ENCODE measurements around the gene SGCD. TPM values are rescaled to one million over a fixed set of nuclear protein-coding genes. Genes with fewer than 3 reads are reported as not detected.

The SGCD gene
- total and polyA plus RNA-seq, 2 experiments from 2014 or later = 0.77 to 1.3 TPM

- no peak for DNase-seq (ENCODE audit: low read depth in 1 of 2, low spot score in 1 of 2)
- no peak overlapping the region for H3K4me3 ChIP-seq
- no peaks in the 10 kb centered on the region for H3K4me1 ChIP-seq (ENCODE audit: low read depth)
- H3K27ac ChIP-seq = no peak overlapping the region
- TF ChIP-seq, protein P1, sequence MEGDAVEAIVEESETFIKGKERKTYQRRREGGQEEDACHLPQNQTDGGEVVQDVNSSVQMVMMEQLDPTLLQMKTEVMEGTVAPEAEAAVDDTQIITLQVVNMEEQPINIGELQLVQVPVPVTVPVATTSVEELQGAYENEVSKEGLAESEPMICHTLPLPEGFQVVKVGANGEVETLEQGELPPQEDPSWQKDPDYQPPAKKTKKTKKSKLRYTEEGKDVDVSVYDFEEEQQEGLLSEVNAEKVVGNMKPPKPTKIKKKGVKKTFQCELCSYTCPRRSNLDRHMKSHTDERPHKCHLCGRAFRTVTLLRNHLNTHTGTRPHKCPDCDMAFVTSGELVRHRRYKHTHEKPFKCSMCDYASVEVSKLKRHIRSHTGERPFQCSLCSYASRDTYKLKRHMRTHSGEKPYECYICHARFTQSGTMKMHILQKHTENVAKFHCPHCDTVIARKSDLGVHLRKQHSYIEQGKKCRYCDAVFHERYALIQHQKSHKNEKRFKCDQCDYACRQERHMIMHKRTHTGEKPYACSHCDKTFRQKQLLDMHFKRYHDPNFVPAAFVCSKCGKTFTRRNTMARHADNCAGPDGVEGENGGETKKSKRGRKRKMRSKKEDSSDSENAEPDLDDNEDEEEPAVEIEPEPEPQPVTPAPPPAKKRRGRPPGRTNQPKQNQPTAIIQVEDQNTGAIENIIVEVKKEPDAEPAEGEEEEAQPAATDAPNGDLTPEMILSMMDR (IDR thresholded peaks at IDR 0.05; ENCODE audit: low read depth, low read length) = no peak
- H3K9me3 ChIP-seq (ENCODE audit: low read depth) = no peaks in the 10 kb centered on the region
- H3K36me3 ChIP-seq = no peaks in the 10 kb centered on the region
- no peaks in the 10 kb centered on the region for H3K27me3 ChIP-seq
Observed at GRCh38 chr5:156540491-156540890, 213.5 kb downstream of the SGCD start.

DNA sequence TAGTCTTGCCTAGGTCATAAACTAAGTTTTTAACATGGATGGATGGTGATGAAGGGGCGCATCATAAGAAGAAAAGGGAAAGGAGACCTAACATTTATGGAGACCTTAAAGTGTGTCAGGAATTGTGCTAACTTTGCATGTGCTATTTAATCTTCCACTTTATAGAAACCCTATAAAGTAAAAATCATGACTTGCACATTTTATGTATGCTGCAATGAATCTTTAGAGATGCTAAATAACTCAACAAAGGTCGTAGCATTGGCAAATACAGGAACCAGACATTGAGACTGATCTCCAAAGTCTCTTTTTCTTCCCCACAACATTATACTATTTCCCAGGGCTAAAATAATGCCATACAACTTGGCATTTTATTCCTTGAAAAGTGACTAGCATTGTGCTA is 214.6 kb downstream of the SGCD start:
- H3K27ac ChIP-seq = no peak overlapping the region
- TF ChIP-seq, protein P1 (IDR thresholded peaks at IDR 0.05; ENCODE audit: low read depth, low read length) = no peak
- no peak for DNase-seq (ENCODE audit: low read depth in 1 of 2, low spot score in 1 of 2)
- no peaks in the 10 kb centered on the region for H3K36me3 ChIP-seq
- H3K4me3 ChIP-seq = no peak overlapping the region
- H3K27me3 ChIP-seq = no peaks in the 10 kb centered on the region
- no peaks in the 10 kb centered on the region for H3K4me1 ChIP-seq (ENCODE audit: low read depth)
- no peaks in the 10 kb centered on the region for H3K9me3 ChIP-seq (ENCODE audit: low read depth)

DNA sequence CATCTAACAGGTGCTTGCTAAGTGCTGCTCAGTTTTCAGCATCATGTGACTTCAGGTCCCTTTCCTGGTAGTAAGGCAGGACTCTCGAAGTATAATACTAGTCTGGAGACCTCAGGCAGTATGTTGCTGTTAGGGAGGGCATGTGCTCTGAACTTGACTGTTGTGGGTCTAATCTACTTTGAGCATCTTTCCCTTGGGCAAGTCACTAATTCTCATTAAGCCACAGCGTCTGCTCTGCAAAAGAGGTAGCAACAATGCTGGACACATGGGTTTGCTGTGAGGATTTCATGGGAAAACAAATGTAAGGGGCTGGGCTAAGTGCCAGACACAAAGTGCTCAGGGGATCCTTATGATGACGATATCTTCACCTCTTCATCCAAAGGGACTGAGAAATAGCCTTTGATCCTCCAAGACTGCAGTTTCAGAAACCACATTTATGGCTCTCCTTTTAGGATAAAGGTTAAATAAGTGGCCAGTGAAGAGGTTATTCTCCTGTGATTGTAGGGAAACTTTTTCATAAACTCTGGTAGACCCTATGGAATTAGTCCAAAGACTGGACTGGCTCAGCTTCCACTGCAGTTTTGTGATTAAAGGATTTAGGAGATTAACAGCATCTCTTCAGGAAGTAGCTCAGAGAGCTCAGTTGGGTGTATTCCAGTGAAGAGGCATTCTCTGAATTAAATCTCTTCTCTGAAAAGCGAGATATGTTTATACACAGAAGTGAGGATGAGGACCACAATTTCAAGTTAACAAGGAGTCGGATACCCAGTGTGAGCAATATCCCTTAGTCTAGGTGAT is 216.6 kb downstream of the SGCD start:
- no peaks in the 10 kb centered on the region for H3K27me3 ChIP-seq
- H3K36me3 ChIP-seq = no peaks in the 10 kb centered on the region
- DNase-seq (ENCODE audit: low read depth in 1 of 2, low spot score in 1 of 2) = no peak
- H3K4me1 ChIP-seq (ENCODE audit: low read depth) = no peaks in the 10 kb centered on the region
- H3K9me3 ChIP-seq (ENCODE audit: low read depth) = no peaks in the 10 kb centered on the region
- H3K4me3 ChIP-seq = no peak overlapping the region
- H3K27ac ChIP-seq = no peak overlapping the region
- TF ChIP-seq, protein P1 (IDR thresholded peaks at IDR 0.05; ENCODE audit: low read depth, low read length) = no peak

GRCh38 chr5:156552855-156553358 is 225.9 kb downstream of the SGCD start:
- no peaks in the 10 kb centered on the region for H3K36me3 ChIP-seq
- no peaks in the 10 kb centered on the region for H3K27me3 ChIP-seq
- DNase-seq (ENCODE audit: low read depth in 1 of 2, low spot score in 1 of 2) = no peak
- no peak overlapping the region for H3K27ac ChIP-seq
- no peaks in the 10 kb centered on the region for H3K9me3 ChIP-seq (ENCODE audit: low read depth)
- TF ChIP-seq, protein P1 (IDR thresholded peaks at IDR 0.05; ENCODE audit: low read depth, low read length) = no peak
- H3K4me3 ChIP-seq = no peak overlapping the region
- no peaks in the 10 kb centered on the region for H3K4me1 ChIP-seq (ENCODE audit: low read depth)

- H3K4me3 ChIP-seq = no peak overlapping the region
- TF ChIP-seq, protein P1 (IDR thresholded peaks at IDR 0.05; ENCODE audit: low read depth, low read length) = no peak
- no peaks in the 10 kb centered on the region for H3K9me3 ChIP-seq (ENCODE audit: low read depth)
- no peaks in the 10 kb centered on the region for H3K4me1 ChIP-seq (ENCODE audit: low read depth)
- no peaks in the 10 kb centered on the region for H3K27me3 ChIP-seq
- no peaks in the 10 kb centered on the region for H3K36me3 ChIP-seq
- no peak overlapping the region for H3K27ac ChIP-seq
- DNase-seq (ENCODE audit: low read depth in 1 of 2, low spot score in 1 of 2) = no peak
Observed at GRCh38 chr5:156556666-156557406, 229.9 kb downstream of the SGCD start.
